Right hindlimb (tissue), 1 donor: ENCODE measurements around the gene DDX60.

Experiments used
- DNase-seq: peaks from one replicate; pipeline ENCODE4 v3.0.0-alpha.2; 2018

The DDX60 gene

GRCh38 chr4:168203233-168203911 lies 115.2 kb downstream of the DDX60 start:
- DNase-seq: no peak

DNA sequence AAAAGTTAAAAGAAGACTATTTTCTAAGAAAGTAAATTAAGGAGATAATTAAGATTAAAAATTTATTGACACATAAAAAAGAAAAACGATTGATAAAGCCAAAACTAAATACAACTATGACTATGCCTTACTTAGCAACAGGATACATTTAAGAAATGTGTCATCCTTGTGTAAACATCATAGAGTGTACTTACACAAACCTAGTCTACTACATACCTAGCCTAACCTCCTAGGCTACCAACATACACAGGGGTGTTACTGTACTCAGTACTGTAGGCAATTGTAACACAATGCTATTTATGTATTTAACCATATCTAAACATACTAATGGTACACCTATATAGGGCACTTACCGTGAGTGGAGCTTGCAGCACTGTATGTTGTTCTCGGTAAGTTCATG lies 117.9 kb downstream of the DDX60 start:
- no peak for DNase-seq

DNA sequence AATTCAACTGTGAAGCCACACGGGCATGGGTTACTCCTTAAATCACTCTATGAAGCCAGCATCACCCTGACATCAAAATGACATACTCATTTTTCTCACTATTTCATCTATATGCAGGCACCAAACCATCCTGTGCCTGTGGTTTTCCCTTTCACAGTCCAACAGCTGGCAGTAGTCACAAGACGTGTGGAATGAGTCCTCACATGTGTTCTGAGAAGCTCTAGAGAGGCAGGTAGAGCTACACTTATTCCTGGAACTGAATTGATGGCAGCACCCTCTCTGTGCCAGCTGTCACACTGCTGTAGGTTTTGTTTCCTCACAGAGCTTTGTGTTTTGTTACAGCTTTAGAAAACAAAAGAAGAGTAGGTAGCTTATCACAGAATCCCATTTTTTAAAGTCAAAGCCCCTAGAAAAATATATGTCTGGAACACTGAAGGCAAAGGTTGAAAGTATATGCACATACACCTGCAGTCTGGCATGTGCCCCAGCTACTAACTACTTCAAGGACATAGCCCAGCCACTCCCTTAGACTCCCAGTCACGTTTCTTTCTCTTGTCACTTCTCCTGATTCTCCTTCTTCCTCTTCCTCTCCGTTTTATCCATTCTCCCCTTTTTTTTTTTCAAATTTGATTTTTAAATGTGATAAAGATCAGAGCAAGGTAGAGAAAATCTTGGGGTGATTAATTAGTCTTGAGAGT lies 119.1 kb downstream of the DDX60 start:
- DNase-seq: no peak

- no peak for DNase-seq
Observed at GRCh38 chr4:168197926-168198325, 120.6 kb downstream of the DDX60 start.

DNA sequence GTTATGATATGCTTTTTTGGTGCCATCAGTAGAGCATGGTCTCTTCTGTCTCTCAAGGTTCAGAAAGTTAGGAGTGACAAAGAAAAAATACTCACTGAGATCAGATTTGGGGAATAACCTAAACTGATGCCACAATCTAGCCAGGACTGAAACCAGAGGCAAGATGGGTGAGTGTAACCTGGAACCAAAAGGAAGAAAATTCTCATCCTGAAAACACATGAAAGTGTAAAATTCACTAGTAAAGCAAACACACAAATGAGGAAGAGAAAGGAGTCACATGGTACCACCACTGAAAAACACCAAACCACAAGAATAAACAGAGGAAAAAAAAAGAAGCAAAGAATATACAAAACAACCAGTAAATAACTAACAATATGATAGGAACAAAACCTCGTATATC lies 129.8 kb downstream of the DDX60 start:
- DNase-seq: no peak

GRCh38 chr4:168183717-168184571 lies 134.6 kb downstream of the DDX60 start:
- DNase-seq: no peak

DNA sequence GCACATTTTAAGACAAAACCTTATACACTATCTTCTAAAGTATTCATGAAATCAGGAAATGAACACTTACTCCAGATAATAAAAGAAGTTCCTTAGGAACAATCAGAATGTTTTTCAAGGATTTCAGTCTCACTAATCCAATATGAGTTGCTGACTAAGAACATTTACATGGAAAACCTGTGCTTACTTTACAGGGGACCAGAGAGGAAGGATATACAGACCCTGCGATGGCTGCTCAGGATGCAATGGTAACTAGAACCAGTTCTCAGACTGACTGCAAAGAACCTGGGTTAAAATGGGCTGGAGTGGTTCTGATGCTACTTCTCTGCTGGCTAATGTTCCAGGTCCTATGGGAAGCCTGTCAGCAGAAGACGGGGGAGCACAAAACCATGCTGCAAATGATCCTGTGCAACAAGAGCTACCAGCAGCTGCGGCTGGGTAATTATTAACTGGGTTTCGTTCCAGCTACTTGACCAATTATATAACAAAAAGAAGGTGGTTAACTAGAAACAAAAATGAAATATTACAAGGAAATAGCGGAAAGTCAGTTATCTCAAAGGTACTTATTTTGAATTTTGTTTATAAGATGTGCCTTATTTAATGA lies 140.9 kb downstream of the DDX60 start:
- no peak for DNase-seq

DNA sequence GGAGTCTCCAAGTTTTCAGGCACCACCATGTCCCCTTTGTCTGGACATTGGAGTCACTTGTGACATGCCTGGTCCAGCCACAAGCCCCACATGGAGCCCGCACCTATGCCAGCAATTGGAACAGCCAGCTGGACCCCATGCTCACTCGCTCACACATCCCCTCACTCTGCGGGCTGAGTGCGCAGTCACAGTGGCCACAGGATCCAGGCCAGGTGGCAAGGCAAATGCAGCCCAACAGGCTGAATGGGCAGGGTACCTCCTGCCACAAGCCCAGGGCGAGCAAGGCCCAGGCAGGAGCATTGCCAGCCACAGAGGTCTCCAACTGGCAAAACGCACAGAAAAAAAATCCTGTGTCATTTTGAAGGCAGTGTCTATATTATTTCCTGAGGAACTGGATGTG lies 144.2 kb downstream of the DDX60 start:
- DNase-seq: no peak

- no peak for DNase-seq
Observed at GRCh38 chr4:168167714-168168284, 150.8 kb downstream of the DDX60 start.
